MM.1S (cell line): ENCODE data around the gene KLHL5.

Experiments used
- EZH2 ChIP-seq: fragments of 300-600 bp; sonication (generic); optimal IDR thresholded peaks from 2 replicates; pipeline ENCODE3; 2017; ENCODE audit warnings: low read depth, mild to moderate bottlenecking, antibody characterized with exemption, low read length, mixed read lengths
- EZH2phosphoT487 ChIP-seq: fragments of 300-600 bp; sonication (generic); IDR thresholded peaks from 2 replicates; pipeline ENCODE4 v1.6.1; 2018; ENCODE audit warnings: antibody characterized with exemption, low read length
- TF ChIP-seq, protein P1 (sequence below): fragments of 300-600 bp; sonication (generic); IDR thresholded peaks from 2 replicates; pipeline ENCODE4 v1.5.1; 2016; ENCODE audit warnings: antibody characterized with exemption, low read length, mixed read lengths

DNA sequence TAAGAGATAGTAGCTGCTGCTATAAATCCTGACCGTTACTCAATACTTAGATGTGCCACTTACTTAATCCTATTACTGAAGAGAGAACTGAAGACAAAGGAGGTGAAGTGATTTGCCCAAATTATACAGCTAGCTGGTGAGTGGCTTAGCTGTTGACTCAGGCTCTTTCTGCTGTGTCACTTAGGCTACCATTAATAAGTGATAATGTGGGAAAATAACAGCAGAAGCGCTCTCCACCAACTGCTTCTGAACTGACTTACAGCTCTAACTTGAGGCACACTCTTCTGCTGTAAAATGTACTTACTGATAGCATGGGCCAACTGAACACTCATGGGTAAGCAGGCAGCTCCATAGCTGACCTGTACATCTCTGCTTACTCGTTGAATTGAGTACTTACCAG lies 7.5 kb upstream of the KLHL5 start:
- TF ChIP-seq, protein P1, sequence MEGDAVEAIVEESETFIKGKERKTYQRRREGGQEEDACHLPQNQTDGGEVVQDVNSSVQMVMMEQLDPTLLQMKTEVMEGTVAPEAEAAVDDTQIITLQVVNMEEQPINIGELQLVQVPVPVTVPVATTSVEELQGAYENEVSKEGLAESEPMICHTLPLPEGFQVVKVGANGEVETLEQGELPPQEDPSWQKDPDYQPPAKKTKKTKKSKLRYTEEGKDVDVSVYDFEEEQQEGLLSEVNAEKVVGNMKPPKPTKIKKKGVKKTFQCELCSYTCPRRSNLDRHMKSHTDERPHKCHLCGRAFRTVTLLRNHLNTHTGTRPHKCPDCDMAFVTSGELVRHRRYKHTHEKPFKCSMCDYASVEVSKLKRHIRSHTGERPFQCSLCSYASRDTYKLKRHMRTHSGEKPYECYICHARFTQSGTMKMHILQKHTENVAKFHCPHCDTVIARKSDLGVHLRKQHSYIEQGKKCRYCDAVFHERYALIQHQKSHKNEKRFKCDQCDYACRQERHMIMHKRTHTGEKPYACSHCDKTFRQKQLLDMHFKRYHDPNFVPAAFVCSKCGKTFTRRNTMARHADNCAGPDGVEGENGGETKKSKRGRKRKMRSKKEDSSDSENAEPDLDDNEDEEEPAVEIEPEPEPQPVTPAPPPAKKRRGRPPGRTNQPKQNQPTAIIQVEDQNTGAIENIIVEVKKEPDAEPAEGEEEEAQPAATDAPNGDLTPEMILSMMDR: no peak
- TF ChIP-seq EZH2phosphoT487 (no peak), EZH2 (no peak)
